NCI-H2107 (cell line): ENCODE measurements around the gene SLC49A3.
A peak's percentile ranks its signal among the peaks of the same experiment; 100 is the strongest.
"Not testable (repeated sequence)": the region's sequence is repeated elsewhere in the genome, so short reads cannot be mapped to it uniquely, and the experiment has no call there.

Experiments
- DNase-seq: peaks from one replicate; lab custom pipeline; 2025; lab: John Stamatoyannopoulos, UW

The SLC49A3 gene

DNA sequence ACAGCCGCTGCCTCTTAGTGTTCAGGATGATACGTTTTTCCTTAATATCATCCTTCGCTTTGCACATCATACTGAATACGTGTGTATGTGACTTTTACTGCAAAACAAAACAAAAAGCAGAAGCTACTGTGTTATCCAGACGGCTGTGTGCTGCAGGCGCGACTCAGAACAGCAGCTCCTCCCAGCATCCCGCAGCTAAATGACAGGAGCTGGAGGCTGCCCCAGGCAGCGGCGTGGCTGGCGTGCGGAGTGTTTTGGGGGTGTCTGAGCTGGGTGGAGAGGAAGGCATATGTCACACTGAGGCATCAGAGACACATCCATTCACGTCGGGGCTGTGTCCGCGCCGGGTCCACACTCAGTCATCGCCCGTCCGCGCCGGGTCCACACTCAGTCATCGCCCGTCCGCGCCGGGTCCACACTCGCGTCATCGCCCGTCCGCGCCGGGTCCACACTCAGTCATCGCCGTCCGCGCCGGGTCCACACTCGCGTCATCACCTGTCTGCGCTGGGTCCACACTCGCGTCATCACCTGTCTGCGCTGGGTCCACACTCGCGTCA, 33.3 kb upstream of the SLC49A3 start:
- DNase-seq, result no peak

DNA sequence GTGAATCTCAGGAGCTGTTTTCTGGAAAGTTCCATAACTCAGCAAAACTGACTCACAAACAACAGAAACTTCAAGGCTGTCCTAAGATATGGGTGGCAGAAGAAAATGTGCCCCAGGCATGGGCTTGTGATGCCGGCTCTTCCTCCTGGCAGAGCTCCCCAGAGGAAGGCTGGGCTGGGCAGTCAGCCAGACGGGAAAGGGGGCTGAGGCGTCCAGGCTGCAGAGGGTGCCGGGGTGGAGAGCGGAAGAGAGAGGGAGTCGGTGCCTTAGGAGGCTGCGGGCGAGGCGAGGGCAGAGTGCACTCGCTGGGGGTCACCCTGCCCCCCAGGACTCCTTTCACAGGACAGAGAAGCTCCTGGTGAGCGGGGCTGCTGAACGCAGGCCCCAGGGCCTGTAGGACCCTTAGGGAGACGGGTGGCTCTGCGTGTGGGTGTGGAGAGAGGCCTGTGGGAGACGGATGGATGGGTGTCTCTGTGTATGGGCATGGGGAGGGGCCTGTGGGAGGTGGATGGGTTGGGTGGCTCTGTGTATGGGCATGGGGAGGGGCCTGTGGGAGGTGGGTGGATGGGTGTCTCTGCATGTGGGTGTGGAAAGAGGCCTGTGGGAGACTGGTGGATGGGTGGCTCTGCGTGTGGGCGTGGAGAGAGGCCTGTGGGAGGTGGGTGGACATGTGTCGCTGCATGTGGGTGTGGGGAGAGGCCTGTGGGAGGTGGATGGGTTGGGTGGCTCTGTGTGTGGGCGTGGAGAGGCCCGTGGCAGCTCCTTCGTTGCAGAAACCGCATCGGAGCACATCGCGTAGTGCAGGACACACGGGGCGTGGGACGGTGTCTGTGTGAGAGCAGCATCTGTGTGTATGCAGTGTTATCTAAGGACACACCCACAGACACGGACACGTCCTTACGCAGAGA, 32.6 kb upstream of the SLC49A3 start:
- DNase-seq, result no peak

DNA sequence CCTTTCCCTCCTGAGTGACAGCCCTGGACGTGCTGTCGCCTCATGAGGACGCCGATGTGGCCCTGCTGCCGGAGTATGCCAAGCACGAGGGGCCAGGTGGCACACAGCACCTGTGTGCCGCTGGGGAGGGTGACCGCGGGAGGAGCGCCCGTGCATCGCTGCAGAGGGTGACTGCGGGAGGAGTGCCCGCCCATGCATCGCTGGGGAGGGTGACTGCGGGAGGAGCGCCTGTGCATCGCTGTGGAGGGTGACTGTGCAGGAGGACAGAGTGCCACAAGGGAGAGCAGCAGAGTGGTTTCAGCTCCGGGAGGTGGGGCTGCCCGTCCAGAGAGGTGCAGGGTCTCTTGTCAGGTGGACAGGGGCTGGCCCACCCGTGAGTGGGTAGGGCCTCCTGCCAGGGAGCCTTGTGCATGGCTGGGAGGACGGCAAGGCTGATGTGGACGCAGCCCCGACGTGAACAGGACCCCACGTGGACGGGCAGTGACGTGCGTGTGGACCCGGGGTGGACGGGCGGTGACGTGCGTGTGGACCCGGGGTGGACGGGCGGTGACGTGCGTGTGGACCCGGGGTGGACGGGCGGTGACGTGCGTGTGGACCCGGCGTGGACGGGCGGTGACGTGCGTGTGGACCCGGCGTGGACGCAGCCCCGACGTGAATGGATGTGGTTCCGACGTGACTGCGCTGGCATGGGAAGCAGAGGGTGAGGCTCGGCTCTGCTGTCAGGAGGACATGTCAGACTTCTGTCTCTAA, 31.3 kb upstream of the SLC49A3 start:
- DNase-seq, result no peak

DNA sequence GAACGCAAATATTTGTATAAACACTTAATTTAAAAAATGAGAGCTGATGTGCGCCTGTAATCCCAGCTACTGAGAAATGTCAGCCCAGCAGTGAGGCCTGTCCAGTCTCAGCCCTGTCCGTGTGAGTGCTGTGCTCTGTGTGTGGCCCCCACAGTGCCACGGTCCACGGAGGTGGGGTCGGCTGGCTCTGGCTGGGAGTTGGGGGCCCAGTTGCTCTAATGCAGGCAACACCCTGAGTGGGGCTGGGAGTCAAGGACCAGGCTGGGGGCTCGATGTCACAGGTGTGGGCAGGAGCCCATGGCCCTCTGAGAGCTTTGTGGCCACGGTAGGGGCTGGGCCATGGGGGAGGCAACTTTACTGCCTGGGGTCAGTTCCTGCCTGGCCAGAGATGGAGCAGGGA, 29.5 kb upstream of the SLC49A3 start:
- DNase-seq, result no peak

DNA sequence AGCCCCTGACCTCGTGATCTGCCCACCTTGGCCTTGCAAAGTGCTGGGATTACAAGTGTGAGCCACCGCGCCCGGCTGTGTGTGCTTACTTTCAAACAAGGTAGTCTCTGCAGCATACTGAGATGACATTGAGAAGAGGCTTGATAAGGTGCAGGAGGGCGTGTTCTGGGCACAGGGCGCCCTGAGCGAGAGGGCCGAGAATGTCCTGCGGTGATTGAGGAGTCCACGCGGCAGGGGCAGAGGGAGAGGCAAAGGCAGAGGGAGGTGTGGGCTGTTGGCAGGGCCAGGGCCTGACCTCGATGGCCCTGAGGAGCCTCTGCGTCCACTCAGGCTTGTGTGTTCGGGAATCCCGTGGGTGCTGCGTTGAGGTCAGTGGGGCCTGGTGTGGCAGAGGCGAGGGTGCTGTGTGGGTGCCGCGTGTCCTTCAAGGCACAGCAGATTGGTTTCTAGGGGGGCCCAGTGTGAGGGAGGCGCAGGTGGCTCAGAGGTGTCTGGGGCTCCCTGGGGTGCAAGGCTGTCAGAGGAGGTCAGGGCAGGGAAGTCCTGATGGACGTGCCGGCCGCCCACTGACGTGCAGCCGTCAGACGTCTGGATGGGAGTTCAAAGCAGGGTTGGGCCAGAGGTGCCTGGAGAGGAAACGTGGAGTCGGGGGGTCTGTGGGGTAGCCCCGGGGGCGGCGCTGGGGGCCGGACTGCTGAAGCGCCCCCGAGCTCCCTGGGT, 28.8 kb upstream of the SLC49A3 start:
- no peak for DNase-seq

DNA sequence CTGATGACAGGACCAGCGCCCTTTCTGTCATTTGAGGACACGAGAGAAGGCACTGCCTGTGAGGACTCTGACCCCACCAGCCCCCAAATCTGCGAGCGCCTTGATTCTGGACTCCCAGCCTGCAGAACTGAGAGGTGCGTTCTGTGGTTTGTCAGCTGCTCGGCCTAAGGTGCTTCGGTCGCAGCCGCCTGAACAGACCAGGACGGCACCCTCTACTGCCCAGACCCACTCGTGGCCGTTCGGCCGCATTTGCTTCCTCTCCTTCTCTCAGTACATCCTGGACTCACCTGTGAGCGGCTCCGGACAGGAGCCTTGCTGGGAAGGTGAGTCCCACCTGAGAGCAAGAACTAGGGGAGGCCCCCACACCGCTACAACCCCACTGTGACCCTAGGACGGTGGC, 25.1 kb upstream of the SLC49A3 start:
- DNase-seq, result no peak

DNA sequence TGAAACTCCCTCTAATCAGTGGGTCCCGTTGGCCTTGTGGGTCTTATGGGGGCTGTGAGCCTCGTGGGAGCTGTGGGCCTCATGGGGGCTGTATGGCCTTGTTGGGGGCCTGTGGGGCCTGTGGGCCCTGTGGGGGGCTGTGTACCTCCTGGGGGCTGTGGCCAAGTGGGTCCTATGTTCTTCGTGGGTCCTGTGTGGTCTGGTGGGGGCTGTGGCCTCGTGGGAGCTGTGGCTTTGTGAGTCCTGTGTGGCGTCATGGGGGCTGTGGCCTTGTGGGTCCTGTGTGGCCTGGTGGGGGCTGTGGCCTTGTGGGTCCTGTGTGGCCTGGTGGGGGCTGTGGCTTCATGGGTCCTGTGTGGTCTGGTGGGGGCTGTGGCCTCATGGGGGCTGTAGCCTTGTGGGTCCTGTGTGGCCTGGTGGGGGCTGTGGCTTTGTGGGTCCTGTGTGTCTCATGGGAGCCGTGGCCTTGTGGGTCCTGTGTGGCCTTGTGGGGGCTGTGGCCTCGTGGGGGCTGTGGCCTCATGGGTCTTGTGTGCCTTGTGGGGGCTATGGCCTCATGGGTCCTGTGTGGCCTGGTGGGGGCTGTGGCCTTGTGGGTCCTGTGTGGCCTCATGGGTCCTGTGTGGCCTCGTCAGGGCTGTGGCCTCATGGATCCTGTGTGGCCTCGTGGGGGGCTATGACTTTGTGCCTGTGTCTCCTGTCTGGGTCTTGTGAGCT, 24.1 kb upstream of the SLC49A3 start:
- no peak for DNase-seq

DNA sequence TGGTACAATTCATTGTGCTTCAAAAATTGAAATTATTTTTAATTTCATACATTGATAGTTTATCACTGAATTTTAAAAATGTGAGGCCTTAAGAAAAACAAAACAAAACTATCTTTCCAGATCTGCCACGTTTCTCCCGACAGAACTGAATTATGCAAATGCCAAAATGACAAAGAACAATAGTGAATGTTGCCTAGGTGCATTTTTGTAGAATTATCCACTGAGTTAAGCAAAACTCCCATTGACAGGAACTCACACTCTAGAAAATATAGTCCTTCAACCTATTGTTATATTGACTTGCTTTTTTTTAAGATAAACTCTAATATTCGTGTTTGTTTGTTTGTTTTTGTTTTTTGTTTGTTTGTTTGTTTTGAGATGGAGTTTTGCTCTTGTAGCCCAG, 23.1 kb upstream of the SLC49A3 start:
- no peak for DNase-seq

DNA sequence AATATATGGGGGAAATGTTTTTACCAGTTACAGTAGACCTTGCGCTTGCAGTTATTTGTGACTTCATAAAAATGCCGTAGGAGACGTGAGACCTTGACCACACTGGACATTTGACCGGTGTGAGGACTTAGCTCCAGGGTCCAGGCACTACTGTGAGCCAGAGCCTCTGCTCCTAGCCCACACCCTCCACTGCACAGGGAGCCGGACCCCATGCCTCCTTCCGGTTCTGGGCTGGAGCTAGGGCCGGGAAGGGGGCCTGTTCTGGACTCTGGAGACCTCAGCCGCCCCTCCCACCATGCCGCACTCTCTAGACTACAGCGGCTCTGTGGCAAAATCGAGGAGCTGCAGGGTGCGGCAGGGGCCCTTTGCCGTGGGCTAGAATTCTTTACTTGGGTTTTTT, 22.0 kb upstream of the SLC49A3 start:
- no peak for DNase-seq

DNA sequence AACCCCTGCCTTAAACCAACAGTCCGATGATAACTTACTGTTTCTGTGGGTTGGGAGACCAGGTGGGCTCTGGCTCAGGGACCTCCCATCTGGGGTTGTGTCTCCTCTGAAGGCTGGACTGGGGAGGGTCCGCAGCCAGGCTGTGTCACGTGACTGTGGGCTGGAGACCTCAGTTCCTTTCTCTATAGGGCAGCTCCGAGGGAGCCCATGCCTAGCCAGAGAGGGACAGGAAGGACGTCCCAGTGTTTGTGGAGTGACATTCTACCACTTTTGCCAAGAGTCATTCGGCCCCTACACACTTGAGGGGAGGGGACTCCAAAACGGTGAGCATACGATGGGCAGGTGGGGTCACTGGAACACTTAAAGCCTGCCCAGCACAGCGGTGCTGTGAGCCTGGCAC, 21.2 kb upstream of the SLC49A3 start:
- DNase-seq, result no peak

DNA sequence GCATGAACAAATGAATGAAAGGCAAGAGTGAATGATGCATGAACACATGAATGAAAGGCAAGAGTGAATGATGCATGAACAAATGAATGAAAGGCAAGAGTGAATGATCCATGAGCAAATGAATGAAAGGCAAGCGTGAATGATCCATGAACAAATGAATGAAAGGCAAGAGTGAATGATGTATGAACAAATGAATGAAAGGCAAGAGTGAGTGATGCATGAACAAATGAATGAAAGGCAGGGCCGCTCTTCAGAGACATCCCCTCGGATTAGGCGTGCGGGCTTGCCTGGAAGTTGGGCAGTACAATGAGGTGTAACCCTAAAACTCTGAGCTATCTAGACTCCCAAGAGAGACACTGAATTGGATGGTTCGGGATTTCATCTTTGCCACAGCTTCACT, 20.4 kb upstream of the SLC49A3 start:
- DNase-seq, result no peak

DNA sequence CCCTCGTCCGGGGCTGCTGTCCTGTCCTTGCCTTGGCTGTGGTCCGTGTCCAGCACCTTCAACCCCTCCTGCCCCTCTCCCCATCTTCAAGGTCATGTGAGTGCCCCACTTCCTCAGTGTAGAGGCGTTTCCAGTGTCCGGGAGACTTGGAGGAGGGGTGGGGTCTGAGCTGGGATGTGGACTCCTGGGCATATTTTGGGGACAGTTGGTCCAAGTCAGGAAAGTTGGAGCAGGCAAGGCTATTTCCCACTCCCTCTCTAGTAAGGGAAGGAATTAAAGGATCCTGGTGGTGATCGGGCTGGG, 19.6 kb upstream of the SLC49A3 start:
- no peak for DNase-seq

DNA sequence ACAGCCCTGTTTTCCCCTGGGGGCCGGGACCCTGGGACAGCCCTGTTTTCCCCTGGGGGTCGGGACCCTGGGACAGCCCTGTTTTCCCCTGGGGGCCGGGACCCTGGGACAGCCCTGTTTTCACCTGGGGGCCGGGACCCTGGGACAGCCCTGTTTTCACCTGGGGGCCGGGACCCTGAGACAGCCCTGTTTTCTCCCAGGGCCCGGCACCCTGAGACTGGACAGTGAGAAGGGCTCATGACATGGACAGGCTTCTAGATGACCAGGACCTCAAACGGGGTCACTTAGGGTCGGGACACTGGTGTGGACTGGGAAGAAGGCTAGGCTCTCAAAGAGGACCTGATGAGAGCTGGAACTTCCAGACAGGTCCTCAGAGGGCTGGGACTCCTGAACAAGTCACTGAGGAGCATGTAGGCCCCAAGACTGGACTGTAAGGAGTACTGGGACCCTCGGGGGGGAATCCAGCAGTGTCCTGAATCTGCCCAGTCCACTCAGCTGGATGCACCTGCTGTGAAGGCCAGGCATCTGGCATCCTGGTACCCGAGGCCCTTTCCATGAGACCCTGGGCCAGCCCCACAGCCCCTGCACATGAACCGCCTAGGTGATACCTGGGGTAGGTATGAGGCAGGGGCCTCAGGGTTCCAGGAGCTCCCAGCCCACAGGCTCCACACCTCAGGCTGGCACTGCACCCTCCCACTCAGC, 19.1 kb upstream of the SLC49A3 start:
- no peak for DNase-seq

DNA sequence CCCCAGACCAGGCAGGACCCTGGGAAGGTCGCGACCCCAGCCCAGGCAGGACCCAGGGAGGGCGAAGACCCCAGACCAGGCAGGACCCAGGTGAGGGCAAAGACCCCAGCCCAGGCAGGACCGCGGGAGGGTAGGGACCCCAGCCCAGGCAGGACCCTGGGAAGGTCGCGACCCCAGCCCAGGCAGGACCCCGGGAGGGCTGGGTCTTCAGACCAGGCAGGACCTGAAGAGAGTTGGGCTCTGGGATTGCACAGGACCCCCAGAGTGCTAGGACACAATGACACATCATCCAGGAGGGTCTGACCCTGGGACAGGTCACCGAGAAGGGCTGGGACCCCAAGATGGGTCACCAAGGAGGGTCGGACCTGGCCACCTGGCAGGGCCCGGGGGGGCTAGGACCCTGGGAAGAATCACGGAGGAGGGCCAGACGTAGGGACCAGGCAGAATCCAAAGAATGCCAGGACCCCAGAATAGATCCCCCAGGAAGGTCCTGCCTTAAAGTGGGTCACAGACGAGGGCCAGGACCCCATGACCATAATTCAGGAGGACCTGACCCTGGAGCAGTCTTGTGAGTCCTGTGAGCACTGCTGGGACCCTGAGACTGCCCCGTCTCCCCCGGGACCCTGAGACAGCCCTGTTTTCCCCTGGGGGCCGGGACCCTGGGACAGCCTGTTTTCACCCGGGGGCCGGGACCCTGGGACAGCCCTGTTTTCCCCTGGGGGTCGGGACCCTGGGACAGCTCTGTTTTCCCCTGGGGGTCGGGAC, 18.1 kb upstream of the SLC49A3 start:
- no peak for DNase-seq

DNA sequence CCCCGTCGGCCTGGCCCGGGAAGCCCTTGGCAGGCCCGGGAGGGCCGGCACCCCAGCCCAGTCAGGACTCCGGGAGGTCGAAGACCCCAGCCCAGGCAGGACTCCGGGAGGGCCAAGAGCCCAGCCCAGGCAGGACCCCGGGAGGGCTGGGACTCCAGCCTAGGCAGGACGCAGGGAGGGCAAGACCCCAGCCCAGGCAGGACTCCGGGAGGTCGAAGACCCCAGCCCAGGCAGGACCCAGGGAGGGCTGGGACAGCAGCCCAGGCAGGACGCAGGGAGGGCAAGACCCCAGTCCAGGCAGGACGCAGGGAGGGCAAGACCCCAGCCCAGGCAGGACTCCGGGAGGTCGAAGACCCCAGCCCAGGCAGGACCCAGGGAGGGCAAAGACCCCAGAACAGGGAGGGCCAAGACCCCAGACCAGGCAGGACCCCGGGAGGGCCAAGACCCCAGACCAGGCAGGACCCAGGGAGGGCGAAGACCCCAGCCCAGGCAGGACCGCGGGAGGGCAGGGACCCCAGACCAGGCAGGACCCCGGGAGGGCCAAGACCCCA, 17.2 kb upstream of the SLC49A3 start:
- DNase-seq, result not testable (repeated sequence)

DNA sequence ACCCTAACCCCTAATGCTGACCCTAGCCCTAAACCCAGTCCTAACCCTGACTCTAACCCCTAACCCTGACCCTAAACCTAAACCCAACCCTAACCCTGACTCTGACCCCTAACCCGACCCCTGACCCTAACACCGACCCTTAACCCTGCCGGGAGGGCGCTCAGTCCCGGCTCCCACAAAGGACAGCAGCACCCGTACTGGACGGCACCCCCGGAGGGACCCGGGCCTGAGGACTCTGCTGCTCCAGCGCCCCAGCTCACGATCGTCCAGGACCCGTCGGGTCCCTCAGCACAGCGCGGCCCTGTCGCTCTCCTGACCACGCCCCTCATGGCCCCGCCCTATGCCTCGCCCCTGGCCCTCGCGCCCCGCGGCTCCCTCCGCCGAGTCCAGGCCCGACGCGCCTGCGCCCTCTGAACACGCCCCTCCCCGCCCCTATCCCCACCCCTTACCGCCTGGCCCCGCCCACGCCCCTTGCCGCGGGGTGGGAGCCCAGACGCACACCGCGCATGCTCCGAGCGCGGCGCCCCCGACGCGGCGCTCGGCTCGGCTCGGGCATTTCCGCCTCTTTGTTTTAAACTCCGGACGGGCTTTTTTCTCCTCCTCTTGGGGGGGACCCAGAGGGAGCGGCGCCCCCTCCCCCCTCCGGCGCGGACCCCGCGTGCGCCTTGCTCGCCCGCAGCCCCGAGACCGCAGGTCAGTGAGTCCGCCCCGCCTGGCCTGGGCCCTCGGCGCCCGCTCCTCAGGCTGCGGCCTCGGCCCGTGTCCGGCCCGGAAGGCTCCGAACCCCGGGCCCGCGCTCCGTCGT, 16.5 kb upstream of the SLC49A3 start, which contains the start of gene PCGF3:
TSS of gene PCGF3 (plus strand) at position 555 of the 805 bp plus-strand sequence. CDS start 27,849 bp downstream, outside the sequence.
- DNase-seq, result peak; percentile 80

DNA sequence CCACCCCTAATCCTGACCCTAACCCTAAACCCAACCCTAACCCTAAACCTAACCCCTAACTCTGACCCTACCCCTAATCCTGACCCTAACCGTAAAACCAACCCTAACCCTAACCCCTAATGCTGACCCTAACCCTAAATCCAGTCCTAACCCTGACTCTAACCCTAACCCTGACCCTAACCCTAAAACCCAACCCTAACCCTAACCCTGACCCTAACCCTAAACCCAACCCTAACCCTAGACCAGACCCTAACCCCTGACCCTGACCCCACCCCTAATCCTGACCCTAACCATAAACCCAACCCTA, 16.0 kb upstream of the SLC49A3 start:
- DNase-seq, result no peak

DNA sequence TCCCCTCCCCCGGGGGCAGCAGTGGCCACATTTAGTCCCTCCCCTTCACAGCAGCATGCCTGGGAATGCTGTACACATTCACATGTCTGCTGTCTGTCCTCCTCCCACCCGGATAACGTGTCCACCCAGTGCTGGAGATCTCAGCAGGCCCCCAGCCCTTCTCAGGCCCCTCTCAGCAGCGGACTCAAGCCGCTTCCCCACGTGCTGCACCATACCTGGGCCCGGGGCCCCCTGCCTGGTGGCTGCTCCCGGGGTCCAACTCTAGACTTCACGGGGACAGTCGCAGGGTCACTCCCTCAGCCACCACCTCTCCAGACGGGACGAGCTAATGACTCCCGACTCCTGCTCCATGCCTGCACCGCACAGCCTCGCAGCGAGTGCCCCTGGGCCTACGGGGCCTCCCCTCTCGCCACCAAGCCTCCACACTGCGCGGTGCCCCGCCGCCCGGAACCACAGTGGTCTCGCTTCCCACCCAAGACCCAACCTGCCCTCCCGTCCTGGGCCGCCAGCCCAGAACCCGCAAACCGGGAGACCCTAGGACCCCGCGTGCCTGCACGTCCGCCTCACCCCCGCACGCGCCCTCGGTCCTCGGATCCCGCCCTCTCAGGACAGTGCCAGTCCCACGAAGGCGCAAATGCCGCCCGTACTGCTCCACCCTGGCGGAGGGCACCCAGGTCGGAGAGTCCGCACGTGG, 15.4 kb upstream of the SLC49A3 start:
- no peak for DNase-seq
